H1 (cell line): ENCODE measurements around the gene NPHP4. TPM values are rescaled to one million over a fixed set of nuclear protein-coding genes. Genes with fewer than 3 reads are reported as not detected.

Source experiments
- CTCF ChIA-PET: fragments of 300-600 bp; sonication (Branson Sonifier 250); formaldehyde crosslinking; loops from one replicate; lab custom pipeline; 2021; ENCODE audit not compliant: partially characterized antibody; lab: Charles Lee
- POLR2A ChIA-PET: fragments of 300-600 bp; sonication (Branson Sonifier 250); formaldehyde crosslinking; loops from one replicate; lab custom pipeline; 2021; ENCODE audit warnings: inconsistent platforms; ENCODE audit not compliant: partially characterized antibody; lab: Charles Lee
- DNase-seq, 2 experiments: peaks; one replicate each; pipeline versions ENCODE4 v3.0.0 to v3.0.0-alpha.2; 2010 to 2022; ENCODE audit warnings: low spot score in 2 of 2, low read depth in 1 of 2, mixed read lengths in 1 of 2
- FAIRE-seq: peaks from 2 replicates; lab custom pipeline; 2011; peaks lifted over from hg19 to GRCh38; lab: Jason Lieb, UNC
- H2AFZ ChIP-seq: 2 replicates; pipeline ENCODE4 v1.8.1; 2012; ENCODE audit warnings: low read length, inconsistent platforms
- H2AK5ac ChIP-seq: 2 replicates; pipeline ENCODE4 v1.6.1; 2013; ENCODE audit warnings: low read depth, low read length
- H2BK120ac ChIP-seq: replicated peaks from 2 replicates; pipeline ENCODE3; 2013; ENCODE audit warnings: low read depth, low read length, inconsistent platforms
- H2BK12ac ChIP-seq: 2 replicates; pipeline ENCODE4 v1.6.1; 2013; ENCODE audit warnings: low read depth, low read length
- H2BK15ac ChIP-seq: 2 replicates; pipeline ENCODE4 v1.6.1; 2013; ENCODE audit warnings: low read length
- H2BK20ac ChIP-seq: 2 replicates; pipeline ENCODE4 v1.6.1; 2013; ENCODE audit warnings: low read length
- H2BK5ac ChIP-seq: 2 replicates; pipeline ENCODE4 v1.6.1; 2013; ENCODE audit warnings: low read depth, low read length
- H3K14ac ChIP-seq: 2 replicates; pipeline ENCODE4 v1.6.1; 2013; ENCODE audit warnings: inconsistent platforms; ENCODE audit not compliant: insufficient read length
- H3K18ac ChIP-seq: 2 replicates; pipeline ENCODE4 v1.6.1; 2013; ENCODE audit warnings: low read length; ENCODE audit errors: extremely low read depth
- H3K23ac ChIP-seq: 2 replicates; pipeline ENCODE4 v1.6.1; 2013; ENCODE audit warnings: inconsistent platforms; ENCODE audit not compliant: insufficient read length
- H3K23me2 ChIP-seq: 2 replicates; pipeline ENCODE4 v1.6.1; 2013; ENCODE audit warnings: low read depth, low read length
- H3K27ac ChIP-seq: 2 replicates; pipeline ENCODE4 v1.6.1; 2011; ENCODE audit warnings: low read depth, low read length, inconsistent platforms
- H3K27me3 ChIP-seq, 4 experiments: replicated peaks in 1 of 4; 1 replicate in 1 of 4; 2 replicates in 3 of 4; pipeline versions ENCODE4 v1.6.1 to v1.8.1; 2011 to 2013; ENCODE audit warnings: low read length in 3 of 4, mild to moderate bottlenecking in 3 of 4, inconsistent platforms in 2 of 4, mixed read lengths in 2 of 4, moderate library complexity in 1 of 4; ENCODE audit not compliant: control insufficient read depth in 3 of 4, insufficient read depth in 3 of 4; ENCODE audit errors: extremely low read depth in 1 of 4
- H3K36me3 ChIP-seq, 4 experiments: 2 replicates each; pipeline versions ENCODE4 v1.6.1 to v1.8.1; 2011 to 2013; ENCODE audit warnings: mild to moderate bottlenecking in 4 of 4, low read length in 3 of 4, moderate library complexity in 2 of 4, control low read depth in 1 of 4, inconsistent platforms in 1 of 4; ENCODE audit not compliant: insufficient read depth in 4 of 4, control insufficient read depth in 2 of 4
- H3K4ac ChIP-seq: replicated peaks from 2 replicates; pipeline ENCODE3; 2013; ENCODE audit warnings: low read length, low read depth, mixed read lengths, inconsistent platforms; ENCODE audit not compliant: insufficient read length
- H3K4me1 ChIP-seq, 4 experiments: replicated peaks in 1 of 4; 1 replicate in 1 of 4; 2 replicates in 3 of 4; pipeline versions ENCODE4 v1.6.1 to v1.8.1; 2011 to 2013; ENCODE audit warnings: low read length in 3 of 4, inconsistent platforms in 2 of 4, mixed read lengths in 1 of 4; ENCODE audit not compliant: insufficient read depth in 4 of 4, control insufficient read depth in 3 of 4
- H3K4me2 ChIP-seq, 2 experiments: 2 replicates each; pipeline versions ENCODE4 v1.6.1 to v1.8.1; 2011 to 2013; ENCODE audit warnings: low read depth in 2 of 2, low read length in 2 of 2, control low read depth in 1 of 2, inconsistent platforms in 1 of 2, mild to moderate bottlenecking in 1 of 2; ENCODE audit not compliant: insufficient read depth in 1 of 2
- H3K4me3 ChIP-seq, 4 experiments: fragments of 200-600, 300-600 bp in 1 of 4; sonication (generic), shearing (Covaris generic), sonication (Bioruptor Twin) in 1 of 4; 2 replicates each; pipeline versions ENCODE4 v1.5.1 to v1.8.1; 2011 to 2016; ENCODE audit warnings: low read length in 4 of 4, low read depth in 3 of 4, control low read depth in 2 of 4, inconsistent platforms in 2 of 4, mild to moderate bottlenecking in 2 of 4, mixed read lengths in 1 of 4, moderate library complexity in 1 of 4; ENCODE audit not compliant: insufficient read depth in 2 of 4; ENCODE audit errors: extremely low read depth in 1 of 4
- H3K56ac ChIP-seq: replicated peaks from 2 replicates; pipeline ENCODE3; 2013; ENCODE audit warnings: low read depth, mild to moderate bottlenecking, mixed read lengths, low read length, inconsistent platforms; ENCODE audit not compliant: insufficient read length
- H3K79me1 ChIP-seq: 2 replicates; pipeline ENCODE4 v1.6.1; 2013; ENCODE audit warnings: low read depth, low read length, control low read depth
- H3K79me2 ChIP-seq, 2 experiments: 2 replicates each; pipeline versions ENCODE4 v1.6.1 to v1.8.1; 2012 to 2013; ENCODE audit warnings: low read length in 2 of 2, mild to moderate bottlenecking in 2 of 2, inconsistent platforms in 1 of 2; ENCODE audit not compliant: insufficient read depth in 2 of 2, control insufficient read depth in 1 of 2
- H3K9ac ChIP-seq, 4 experiments: replicated peaks in 1 of 4; 1 replicate in 1 of 4; 2 replicates in 3 of 4; pipeline versions ENCODE4 v1.6.1 to v1.8.1; 2011 to 2013; ENCODE audit warnings: low read depth in 3 of 4, low read length in 3 of 4, control low read depth in 2 of 4, mild to moderate bottlenecking in 2 of 4, moderate library complexity in 2 of 4, inconsistent platforms in 1 of 4; ENCODE audit errors: extremely low read depth in 1 of 4
- H3K9me3 ChIP-seq, 2 experiments: 2 replicates each; pipeline versions ENCODE4 v1.6.1 to v1.8.1; 2012 to 2013; ENCODE audit warnings: mild to moderate bottlenecking in 2 of 2, moderate library complexity in 2 of 2, control low read depth in 1 of 2, inconsistent platforms in 1 of 2, low read depth in 1 of 2, low read length in 1 of 2, mixed read lengths in 1 of 2; ENCODE audit not compliant: insufficient read depth in 2 of 2
- H4K20me1 ChIP-seq, 2 experiments: replicated peaks in 1 of 2; 2 replicates each; pipeline versions ENCODE3 to v1.8.1; 2011 to 2013; ENCODE audit warnings: inconsistent platforms in 2 of 2, low read length in 2 of 2, mild to moderate bottlenecking in 1 of 2; ENCODE audit not compliant: insufficient read depth in 2 of 2, control insufficient read depth in 1 of 2
- H4K5ac ChIP-seq: 2 replicates; pipeline ENCODE4 v1.6.1; 2013; ENCODE audit warnings: low read length, low read depth, mixed read lengths, inconsistent platforms; ENCODE audit not compliant: insufficient read length
- H4K8ac ChIP-seq: 2 replicates; pipeline ENCODE4 v1.8.0; 2013; ENCODE audit warnings: mild to moderate bottlenecking, moderate library complexity, low read length, inconsistent platforms; ENCODE audit not compliant: insufficient read depth; ENCODE audit errors: extremely low read depth
- H4K91ac ChIP-seq: replicated peaks from 2 replicates; pipeline ENCODE3; 2013; ENCODE audit warnings: low read length, mixed read lengths, inconsistent platforms; ENCODE audit not compliant: insufficient read length
- BACH1 ChIP-seq: IDR thresholded peaks from 2 replicates; pipeline ENCODE4 v1.6.1; 2012; ENCODE audit warnings: low read length, improper control_type of control experiment
- CBX5 ChIP-seq: fragments of 300-800, 300-1000 bp; sonication (generic); IDR thresholded peaks from 2 replicates; pipeline ENCODE4 v1.7.1; 2016; ENCODE audit warnings: antibody characterized with exemption, low read length, low read depth
- CHD1 ChIP-seq: IDR thresholded peaks from 2 replicates; pipeline ENCODE4 v1.6.1; 2012; ENCODE audit warnings: low read depth, low read length, improper control_type of control experiment
- HDAC6 ChIP-seq: IDR thresholded peaks from one replicate; pipeline ENCODE4 v1.7.1; 2012; ENCODE audit warnings: low read depth, mild to moderate bottlenecking, inconsistent platforms, low read length, moderate library complexity
- KDM1A ChIP-seq: fragments of 200-600, 300-600 bp; sonication (generic); IDR thresholded peaks from 2 replicates; pipeline ENCODE4 v1.7.1; 2016; ENCODE audit warnings: mild to moderate bottlenecking, low read length, borderline replicate concordance
- KDM4A ChIP-seq: IDR thresholded peaks from one replicate; pipeline ENCODE4 v1.7.1; 2012; ENCODE audit warnings: low read depth, mild to moderate bottlenecking, moderate library complexity, low read length, inconsistent platforms; ENCODE audit not compliant: severe bottlenecking
- KDM5A ChIP-seq: fragments of 200-600 bp; IDR thresholded peaks from 2 replicates; pipeline ENCODE4 v1.7.1; 2012; ENCODE audit warnings: mild to moderate bottlenecking, low read length, inconsistent platforms, mixed read lengths
- NRF1 ChIP-seq: IDR thresholded peaks from 2 replicates; pipeline ENCODE4 v1.6.1; 2011; ENCODE audit warnings: mild to moderate bottlenecking, low read depth, low read length, improper control_type of control experiment
- PHF8 ChIP-seq: fragments of 200-600 bp; sonication (generic); conservative IDR thresholded peaks from 2 replicates; pipeline ENCODE4 v1.7.1; 2012; ENCODE audit warnings: low read depth, mild to moderate bottlenecking, inconsistent platforms, low read length, moderate library complexity
- POLR2A ChIP-seq, 2 experiments: IDR thresholded peaks; 1 replicate in 1 of 2; 2 replicates in 1 of 2; pipeline ENCODE4 v1.6.1; 2011; ENCODE audit warnings: low read depth in 2 of 2, low read length in 2 of 2, mild to moderate bottlenecking in 2 of 2; ENCODE audit errors: control extremely low read depth in 1 of 2
- RBBP5 ChIP-seq: IDR thresholded peaks from 2 replicates; pipeline ENCODE4 v1.7.1; 2012; ENCODE audit warnings: low read depth, mild to moderate bottlenecking, inconsistent platforms, low read length, moderate library complexity, borderline replicate concordance
- RXRA ChIP-seq: IDR thresholded peaks from 2 replicates; pipeline ENCODE4 v1.6.1; 2011; ENCODE audit warnings: low read depth, mild to moderate bottlenecking, low read length, moderate library complexity; ENCODE audit not compliant: insufficient read depth
- SIRT6 ChIP-seq: IDR thresholded peaks from one replicate; pipeline ENCODE4 v1.7.1; 2012; ENCODE audit warnings: low read length, inconsistent platforms
- SIX5 ChIP-seq: IDR thresholded peaks from 2 replicates; pipeline ENCODE4 v1.6.1; 2011; ENCODE audit warnings: mild to moderate bottlenecking, low read depth, low read length
- TAF1 ChIP-seq: IDR thresholded peaks from 2 replicates; pipeline ENCODE4 v1.6.1; 2011; ENCODE audit warnings: mild to moderate bottlenecking, low read depth, low read length
- YY1 ChIP-seq: IDR thresholded peaks from 2 replicates; pipeline ENCODE4 v1.6.1; 2011; ENCODE audit warnings: low read depth, mild to moderate bottlenecking, low read length
- WGBS, 2 experiments: shearing (Covaris generic) in 1 of 2; methylation state at CpG; one replicate each; pipeline versions ENCODE4 v1.1.6 to v1.1.7; 2013 to 2015; ENCODE audit warnings: low lambda C conversion rate in 2 of 2, mixed read lengths in 2 of 2, inconsistent platforms in 1 of 2, low coverage in 1 of 2, missing lambda C conversion rate in 1 of 2; ENCODE audit not compliant: insufficient replicate concordance in 2 of 2, insufficient coverage in 1 of 2, insufficient read length in 1 of 2; ENCODE audit errors: extremely low coverage in 1 of 2, missing lambda C conversion rate in 1 of 2; 5-methylcytosine and 5-hydroxymethylcytosine counted together
- polyA plus RNA-seq, 7 experiments: library from polyadenylated mRNA; depleted of rRNA in 3 of 7; stranded (reverse) in 5 of 7; unstranded in 2 of 7; fragments of >200 nt in 5 of 7; fragments of 200-250 nt in 2 of 7; gene quantifications; 1 replicate in 5 of 7; 2 replicates in 1 of 7; 4 replicates in 1 of 7; pipeline versions ENCODE4 v1.2.1 to v1.2.3, GENCODE V29; 2011 to 2013; ENCODE audit warnings: missing spikeins in 2 of 7, mixed read lengths in 2 of 7
- total RNA-seq: library from RNA; stranded (reverse); fragmentation: NEBNext Ultra II Directional; extraction: Animal tissue kit (Norgen Biotek cat#: 25700); gene quantifications from 2 replicates; pipeline ENCODE4 v1.2.1, GENCODE V29; 2021

NPHP4 gene
- total and polyA plus RNA-seq, 2 of the 8 experiments (the other 6 are each of a cell fraction or from before 2014, with no cell fraction given): 5.8 to 14.0 TPM

- no peak overlapping the region for H3K56ac ChIP-seq
- no peaks in the 10 kb centered on the region for H3K9me3 ChIP-seq
- H2BK20ac ChIP-seq: no peak overlapping the region
- no peak overlapping the region for H3K4me3 ChIP-seq
- H3K9ac ChIP-seq: no peak overlapping the region
- no peak overlapping the region for H2BK12ac ChIP-seq
- POLR2A ChIA-PET: interaction anchor here (0.6 kb wide), 1 partner anchor 425 kb away, joined by 3 read pairs; no protein-coding TSS in a partner anchor
- H3K27ac ChIP-seq: no peak overlapping the region
- no peak overlapping the region for H4K5ac ChIP-seq
- WGBS, 2 experiments: 82% methylated on average over 2 of the region's 3 CpGs; no CpG with 5 or more reads in 1 of the 2 experiments
- no peaks in the 10 kb centered on the region for H3K79me1 ChIP-seq
- FAIRE-seq: no peak
- H3K23ac ChIP-seq: no peak overlapping the region
- H3K4me1 ChIP-seq: peaks cover 0 to 7% (median 2%) of the 10 kb centered on the region in 4 experiments; a peak in 2 of 7 replicates
- H4K8ac ChIP-seq: no peak overlapping the region
- peaks cover 0 to 1% of the 10 kb centered on the region in 2 experiments for H4K20me1 ChIP-seq
- no peak overlapping the region for H3K18ac ChIP-seq
- no peak overlapping the region for H3K14ac ChIP-seq
- no peak overlapping the region for H2BK5ac ChIP-seq
- H3K36me3 ChIP-seq: no peaks in the 10 kb centered on the region
- no peak overlapping the region for H2BK15ac ChIP-seq
- peak in 1 of 2 experiments; percentile 26 for DNase-seq
- no peaks in the 10 kb centered on the region for H3K27me3 ChIP-seq
- no peak overlapping the region for H4K91ac ChIP-seq
- CTCF ChIA-PET: interaction anchor here (1.0 to 4.9 kb wide), 17 partner anchors 9 to 273 kb away, joined by 3 to 41 read pairs (median 4); no protein-coding TSS in a partner anchor
- H2AFZ ChIP-seq: no peak overlapping the region
- no peak overlapping the region for H3K4me2 ChIP-seq
- no peak overlapping the region for H2BK120ac ChIP-seq
- no peak overlapping the region for H2AK5ac ChIP-seq
- no peaks in the 10 kb centered on the region for H3K79me2 ChIP-seq
- no peaks in the 10 kb centered on the region for H3K23me2 ChIP-seq
- H3K4ac ChIP-seq: no peak overlapping the region
- TF ChIP-seq SIRT6 (no peak), BACH1 (no peak), RBBP5 (no peak), RXRA (no peak), NRF1 (no peak), KDM1A (no peak), KDM5A (no peak), SIX5 (no peak), YY1 (no peak), CHD1 (no peak), KDM4A (no peak), PHF8 (no peak), POLR2A (IDR thresholded peaks at IDR 0.05; ENCODE audit: control extremely low read depth in 1 of 2, low read depth in 2 of 2, low read length in 2 of 2) (no peak), HDAC6 (no peak), TAF1 (no peak), CBX5 (no peak)
Measured at GRCh38 chr1:5917281-5917590, 75.0 kb downstream of the NPHP4 start.
